ENCODE data around the gene ITK. TPM values are rescaled to one million over a fixed set of nuclear protein-coding genes. Genes with fewer than 3 reads are reported as not detected.
"Not testable (repeated sequence)": the region's sequence is repeated elsewhere in the genome, so short reads cannot be mapped to it uniquely, and the experiment has no call there.

ITK gene
- polyA plus RNA-seq, 2 donors, result 0.58 to 0.84 TPM

GRCh38 chr5:157185122-157185521 is 4.5 kb downstream of the ITK start:
- not testable (repeated sequence) for H3K27ac ChIP-seq (ENCODE audit: low read depth in 2 of 2, low read length in 1 of 2); H3K27me3 ChIP-seq (ENCODE audit: control insufficient read depth in 1 of 2, insufficient read depth in 2 of 2, low read length in 2 of 2); H3K4me3 ChIP-seq (ENCODE audit: low read depth in 1 of 2, low read length in 2 of 2); H3K36me3 ChIP-seq (ENCODE audit: control insufficient read depth in 2 of 2, insufficient read depth in 2 of 2, low read length in 1 of 2); H3K4me1 ChIP-seq (ENCODE audit: control insufficient read depth in 2 of 2, insufficient read depth in 2 of 2, low read length in 1 of 2); H3K9me3 ChIP-seq (ENCODE audit: control insufficient read depth in 2 of 2, insufficient read depth in 1 of 2, low read depth in 1 of 2, low read length in 1 of 2)
- WGBS, 2 donors, result 80 to 86% methylated on average over 6 of the region's 6 CpGs

- Histone ChIP-seq H3K27me3 (ENCODE audit: control insufficient read depth in 1 of 2, insufficient read depth in 2 of 2, low read length in 2 of 2) (peaks cover 0 to 2% of the 10 kb centered on the region in 2 donors), H3K27ac (ENCODE audit: low read depth in 2 of 2, low read length in 1 of 2) (no peak overlapping the region), H3K36me3 (ENCODE audit: control insufficient read depth in 2 of 2, insufficient read depth in 2 of 2, low read length in 1 of 2) (no peaks in the 10 kb centered on the region), H3K4me1 (ENCODE audit: control insufficient read depth in 2 of 2, insufficient read depth in 2 of 2, low read length in 1 of 2) (no peaks in the 10 kb centered on the region), H3K4me3 (ENCODE audit: low read depth in 1 of 2, low read length in 2 of 2) (no peak overlapping the region), H3K9me3 (ENCODE audit: control insufficient read depth in 2 of 2, insufficient read depth in 1 of 2, low read depth in 1 of 2, low read length in 1 of 2) (no peaks in the 10 kb centered on the region)
- WGBS, 2 donors, result 66 to 75% methylated on average over 12 of the region's 12 CpGs
Measured at GRCh38 chr5:157186309-157187045, 5.8 kb downstream of the ITK start.

GRCh38 chr5:157187046-157187754 is 6.6 kb downstream of the ITK start:
- WGBS, 2 donors, result 52 to 54% methylated on average over 5 of the region's 5 CpGs
- Histone ChIP-seq H3K4me3 (ENCODE audit: low read depth in 1 of 2, low read length in 2 of 2) (no peak overlapping the region), H3K27me3 (ENCODE audit: control insufficient read depth in 1 of 2, insufficient read depth in 2 of 2, low read length in 2 of 2) (peaks cover 0 to 2% of the 10 kb centered on the region in 2 donors), H3K4me1 (ENCODE audit: control insufficient read depth in 2 of 2, insufficient read depth in 2 of 2, low read length in 1 of 2) (no peaks in the 10 kb centered on the region), H3K9me3 (ENCODE audit: control insufficient read depth in 2 of 2, insufficient read depth in 1 of 2, low read depth in 1 of 2, low read length in 1 of 2) (no peaks in the 10 kb centered on the region), H3K36me3 (ENCODE audit: control insufficient read depth in 2 of 2, insufficient read depth in 2 of 2, low read length in 1 of 2) (no peaks in the 10 kb centered on the region), H3K27ac (ENCODE audit: low read depth in 2 of 2, low read length in 1 of 2) (no peak overlapping the region)

- H3K27me3 ChIP-seq (ENCODE audit: control insufficient read depth in 1 of 2, insufficient read depth in 2 of 2, low read length in 2 of 2), result peaks cover 0 to 2% of the 10 kb centered on the region in 2 donors
- H3K27ac ChIP-seq (ENCODE audit: low read depth in 2 of 2, low read length in 1 of 2), result no peak overlapping the region
- no peaks in the 10 kb centered on the region for H3K4me1 ChIP-seq (ENCODE audit: control insufficient read depth in 2 of 2, insufficient read depth in 2 of 2, low read length in 1 of 2)
- H3K36me3 ChIP-seq (ENCODE audit: control insufficient read depth in 2 of 2, insufficient read depth in 2 of 2, low read length in 1 of 2), result no peaks in the 10 kb centered on the region
- no peaks in the 10 kb centered on the region for H3K9me3 ChIP-seq (ENCODE audit: control insufficient read depth in 2 of 2, insufficient read depth in 1 of 2, low read depth in 1 of 2, low read length in 1 of 2)
- no peak overlapping the region for H3K4me3 ChIP-seq (ENCODE audit: low read depth in 1 of 2, low read length in 2 of 2)
Measured at GRCh38 chr5:157188270-157188669, 7.6 kb downstream of the ITK start.

GRCh38 chr5:157189223-157189622 is 8.6 kb downstream of the ITK start:
- Histone ChIP-seq H3K9me3 (ENCODE audit: control insufficient read depth in 2 of 2, insufficient read depth in 1 of 2, low read depth in 1 of 2, low read length in 1 of 2) (no peaks in the 10 kb centered on the region), H3K27me3 (ENCODE audit: control insufficient read depth in 1 of 2, insufficient read depth in 2 of 2, low read length in 2 of 2) (peaks cover 0 to 2% of the 10 kb centered on the region in 2 donors), H3K36me3 (ENCODE audit: control insufficient read depth in 2 of 2, insufficient read depth in 2 of 2, low read length in 1 of 2) (no peaks in the 10 kb centered on the region), H3K4me1 (ENCODE audit: control insufficient read depth in 2 of 2, insufficient read depth in 2 of 2, low read length in 1 of 2) (no peaks in the 10 kb centered on the region), H3K27ac (ENCODE audit: low read depth in 2 of 2, low read length in 1 of 2) (no peak overlapping the region), H3K4me3 (ENCODE audit: low read depth in 1 of 2, low read length in 2 of 2) (no peak overlapping the region)
- 77 to 78% methylated on average over 7 of the region's 7 CpGs for WGBS, 2 donors

GRCh38 chr5:157193699-157194424 is 13.2 kb downstream of the ITK start:
- WGBS, 2 donors, result 80% methylated on average over 10 of the region's 10 CpGs

GRCh38 chr5:157196045-157196444 is 15.4 kb downstream of the ITK start:
- Histone ChIP-seq H3K4me3 (ENCODE audit: low read depth in 1 of 2, low read length in 2 of 2) (no peak overlapping the region), H3K9me3 (ENCODE audit: control insufficient read depth in 2 of 2, insufficient read depth in 1 of 2, low read depth in 1 of 2, low read length in 1 of 2) (no peaks in the 10 kb centered on the region), H3K27me3 (ENCODE audit: control insufficient read depth in 1 of 2, insufficient read depth in 2 of 2, low read length in 2 of 2) (peaks cover 0 to 3% of the 10 kb centered on the region in 2 donors), H3K36me3 (ENCODE audit: control insufficient read depth in 2 of 2, insufficient read depth in 2 of 2, low read length in 1 of 2) (no peaks in the 10 kb centered on the region), H3K27ac (ENCODE audit: low read depth in 2 of 2, low read length in 1 of 2) (no peak overlapping the region), H3K4me1 (ENCODE audit: control insufficient read depth in 2 of 2, insufficient read depth in 2 of 2, low read length in 1 of 2) (no peaks in the 10 kb centered on the region)

More at GRCh38 chr5:157193699-157194424, 13.2 kb downstream of the ITK start:
- Histone ChIP-seq H3K9me3 (ENCODE audit: control insufficient read depth in 2 of 2, insufficient read depth in 1 of 2, low read depth in 1 of 2, low read length in 1 of 2) (no peaks in the 10 kb centered on the region), H3K4me1 (ENCODE audit: control insufficient read depth in 2 of 2, insufficient read depth in 2 of 2, low read length in 1 of 2) (no peaks in the 10 kb centered on the region), H3K36me3 (ENCODE audit: control insufficient read depth in 2 of 2, insufficient read depth in 2 of 2, low read length in 1 of 2) (no peaks in the 10 kb centered on the region), H3K27me3 (ENCODE audit: control insufficient read depth in 1 of 2, insufficient read depth in 2 of 2, low read length in 2 of 2) (no peaks in the 10 kb centered on the region), H3K27ac (ENCODE audit: low read depth in 2 of 2, low read length in 1 of 2) (peak overlapping the region in 1 of 2 donors; percentile 13), H3K4me3 (ENCODE audit: low read depth in 1 of 2, low read length in 2 of 2) (no peak overlapping the region)

GRCh38 chr5:157197086-157197485 is 16.4 kb downstream of the ITK start:
- H3K4me3 ChIP-seq (ENCODE audit: low read depth in 1 of 2, low read length in 2 of 2), result no peak overlapping the region
- no peaks in the 10 kb centered on the region for H3K9me3 ChIP-seq (ENCODE audit: control insufficient read depth in 2 of 2, insufficient read depth in 1 of 2, low read depth in 1 of 2, low read length in 1 of 2)
- peaks cover 0 to 3% of the 10 kb centered on the region in 2 donors for H3K27me3 ChIP-seq (ENCODE audit: control insufficient read depth in 1 of 2, insufficient read depth in 2 of 2, low read length in 2 of 2)
- H3K4me1 ChIP-seq (ENCODE audit: control insufficient read depth in 2 of 2, insufficient read depth in 2 of 2, low read length in 1 of 2), result no peaks in the 10 kb centered on the region
- no peak overlapping the region for H3K27ac ChIP-seq (ENCODE audit: low read depth in 2 of 2, low read length in 1 of 2)
- H3K36me3 ChIP-seq (ENCODE audit: control insufficient read depth in 2 of 2, insufficient read depth in 2 of 2, low read length in 1 of 2), result no peaks in the 10 kb centered on the region
- 87 to 94% methylated on average over 3 of the region's 3 CpGs for WGBS, 2 donors

- H3K4me1 ChIP-seq (ENCODE audit: control insufficient read depth in 2 of 2, insufficient read depth in 2 of 2, low read length in 1 of 2), result no peaks in the 10 kb centered on the region
- no peak overlapping the region for H3K4me3 ChIP-seq (ENCODE audit: low read depth in 1 of 2, low read length in 2 of 2)
- no peaks in the 10 kb centered on the region for H3K36me3 ChIP-seq (ENCODE audit: control insufficient read depth in 2 of 2, insufficient read depth in 2 of 2, low read length in 1 of 2)
- H3K27ac ChIP-seq (ENCODE audit: low read depth in 2 of 2, low read length in 1 of 2), result no peak overlapping the region
- H3K9me3 ChIP-seq (ENCODE audit: control insufficient read depth in 2 of 2, insufficient read depth in 1 of 2, low read depth in 1 of 2, low read length in 1 of 2), result no peaks in the 10 kb centered on the region
- WGBS, 2 donors, result 45 to 47% methylated on average over 5 of the region's 5 CpGs
- peaks cover 0 to 3% of the 10 kb centered on the region in 2 donors for H3K27me3 ChIP-seq (ENCODE audit: control insufficient read depth in 1 of 2, insufficient read depth in 2 of 2, low read length in 2 of 2)
Measured at GRCh38 chr5:157198277-157198986, 17.8 kb downstream of the ITK start.

Data from esophagus (tissue), 2 donors.